Smooth muscle cell (in vitro differentiated cells): Measurements from ENCODE around the gene LRRC31. TPM values are rescaled to one million over a fixed set of nuclear protein-coding genes. Genes with fewer than 3 reads are reported as not detected.

Source experiments
- DNase-seq: peaks from one replicate; lab custom pipeline; 2025; ENCODE audit not compliant: unreplicated experiment; lab: John Stamatoyannopoulos, UW
- H2AFZ ChIP-seq: fragments of 200-600 bp; sonication (generic); 2 replicates; pipeline ENCODE4 v1.6.0; 2016; ENCODE audit warnings: antibody characterized with exemption, low read depth, mild to moderate bottlenecking
- H3F3A ChIP-seq: fragments of 200-600 bp; sonication (generic); 2 replicates; pipeline ENCODE4 v1.6.0; 2017; ENCODE audit warnings: antibody characterized with exemption, low read depth
- H3K27ac ChIP-seq: fragments of 200-600 bp; sonication (generic); 2 replicates; pipeline ENCODE4 v1.5.1; 2016; ENCODE audit warnings: low read depth, mild to moderate bottlenecking
- H3K27me3 ChIP-seq: fragments of 200-600 bp; sonication (generic); 2 replicates; pipeline ENCODE4 v1.6.1; 2016; ENCODE audit warnings: low read depth, mild to moderate bottlenecking
- H3K36me3 ChIP-seq: fragments of 200-600 bp; sonication (generic); 2 replicates; pipeline ENCODE4 v1.5.1; 2016; ENCODE audit warnings: low read depth
- H3K4me1 ChIP-seq: fragments of 200-600 bp; sonication (generic); 2 replicates; pipeline ENCODE4 v1.5.1; 2016; ENCODE audit warnings: low read depth
- H3K4me2 ChIP-seq: fragments of 200-600 bp; sonication (generic); 2 replicates; pipeline ENCODE4 v1.6.0; 2016; ENCODE audit warnings: mild to moderate bottlenecking
- H3K4me3 ChIP-seq: fragments of 200-600 bp; sonication (generic); 2 replicates; pipeline ENCODE4 v1.5.1; 2016; ENCODE audit warnings: mild to moderate bottlenecking
- H3K79me2 ChIP-seq: fragments of 200-600 bp; sonication (generic); 2 replicates; pipeline ENCODE4 v1.6.0; 2016; ENCODE audit warnings: low read depth, mild to moderate bottlenecking
- H3K9ac ChIP-seq: fragments of 200-600 bp; sonication (generic); 2 replicates; pipeline ENCODE4 v1.6.0; 2016; ENCODE audit warnings: low read depth
- H3K9me3 ChIP-seq: fragments of 200-600 bp; sonication (generic); replicated peaks from 2 replicates; pipeline ENCODE4 v1.5.1; 2016; ENCODE audit warnings: low read depth
- H4K20me1 ChIP-seq: fragments of 200-600 bp; sonication (generic); 2 replicates; pipeline ENCODE4 v1.6.0; 2016; ENCODE audit warnings: low read depth
- CTCF ChIP-seq: fragments of 200-600 bp; sonication (generic); IDR thresholded peaks from 2 replicates; pipeline ENCODE4 v1.5.1; 2017; ENCODE audit warnings: borderline replicate concordance, mild to moderate bottlenecking, antibody characterized with exemption; ENCODE audit not compliant: insufficient read depth, poor library complexity, severe bottlenecking
- WGBS: methylation state at CpG from one replicate; pipeline ENCODE4 v1.1.7; 2016; ENCODE audit warnings: low lambda C conversion rate; 5-methylcytosine and 5-hydroxymethylcytosine counted together
- polyA plus RNA-seq: library from polyadenylated mRNA; unstranded; fragments of >200 nt; fragmentation: Nextera tagmentation; extraction: Ambion mirVana; gene quantifications from 2 replicates; pipeline ENCODE4 v1.2.1, GENCODE V29; 2016
- total RNA-seq: library from RNA; depleted of rRNA; stranded (reverse); fragments of >200 nt; gene quantifications from 2 replicates; pipeline ENCODE4 v1.2.3, GENCODE V29; 2014

LRRC31 gene
- total and polyA plus RNA-seq, 2 experiments from 2014 or later = not detected

GRCh38 chr3:169861871-169862270 lies 7.9 kb downstream of the LRRC31 start:
- no peaks in the 10 kb centered on the region for H3K79me2 ChIP-seq
- no peak overlapping the region for H3K4me2 ChIP-seq
- no peak for TF ChIP-seq CTCF
- no peak for DNase-seq
- no peaks in the 10 kb centered on the region for H3K4me1 ChIP-seq
- H2AFZ ChIP-seq = no peak overlapping the region
- H4K20me1 ChIP-seq = no peaks in the 10 kb centered on the region
- no peaks in the 10 kb centered on the region for H3K9me3 ChIP-seq
- H3F3A ChIP-seq = no peaks in the 10 kb centered on the region
- H3K9ac ChIP-seq = no peak overlapping the region
- H3K27me3 ChIP-seq = peaks cover 10% of the 10 kb centered on the region
- H3K4me3 ChIP-seq = no peak overlapping the region
- H3K27ac ChIP-seq = no peak overlapping the region
- no peaks in the 10 kb centered on the region for H3K36me3 ChIP-seq
- WGBS = 31% methylated on average over 5 of the region's 5 CpGs

DNA sequence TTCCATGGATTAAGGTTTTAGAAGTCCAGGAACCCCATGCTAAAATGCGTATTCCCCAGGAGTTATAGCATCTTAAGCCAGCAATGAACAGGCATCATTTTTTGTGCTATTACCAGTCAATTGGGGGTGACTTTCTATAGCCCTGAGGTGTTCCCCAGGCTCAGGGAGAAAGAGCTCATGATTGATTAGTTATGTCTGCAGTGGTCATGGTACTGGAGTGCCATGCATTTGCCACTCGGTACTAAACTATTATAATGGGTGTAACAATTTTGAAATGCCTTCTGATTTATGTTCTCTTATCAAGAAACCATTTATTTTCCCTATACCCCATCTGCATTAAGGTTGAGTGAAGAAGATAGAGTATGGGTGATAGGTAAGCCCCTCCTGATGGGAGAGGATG lies 11.9 kb downstream of the LRRC31 start:
- Histone ChIP-seq H3K27ac (no peak overlapping the region), H3K27me3 (peaks cover 22% of the 10 kb centered on the region), H3K4me3 (no peak overlapping the region), H3K79me2 (no peaks in the 10 kb centered on the region), H3F3A (no peaks in the 10 kb centered on the region), H3K36me3 (no peaks in the 10 kb centered on the region), H4K20me1 (no peaks in the 10 kb centered on the region), H2AFZ (no peak overlapping the region), H3K4me1 (no peaks in the 10 kb centered on the region), H3K9ac (no peak overlapping the region), H3K9me3 (no peaks in the 10 kb centered on the region), H3K4me2 (no peak overlapping the region)
- DNase-seq = no peak
- WGBS = 85% methylated on average over 2 of the region's 2 CpGs
- no peak for TF ChIP-seq CTCF

GRCh38 chr3:169855514-169855913 lies 14.2 kb downstream of the LRRC31 start:
- WGBS = 93% methylated on average over 3 of the region's 3 CpGs
- no peak overlapping the region for H3K27ac ChIP-seq
- no peak overlapping the region for H3K4me3 ChIP-seq
- peaks cover 22% of the 10 kb centered on the region for H3K27me3 ChIP-seq
- H2AFZ ChIP-seq = no peak overlapping the region
- H4K20me1 ChIP-seq = no peaks in the 10 kb centered on the region
- no peaks in the 10 kb centered on the region for H3K79me2 ChIP-seq
- H3K9me3 ChIP-seq = no peaks in the 10 kb centered on the region
- no peaks in the 10 kb centered on the region for H3K36me3 ChIP-seq
- H3F3A ChIP-seq = no peaks in the 10 kb centered on the region
- H3K9ac ChIP-seq = no peak overlapping the region
- H3K4me1 ChIP-seq = no peaks in the 10 kb centered on the region
- H3K4me2 ChIP-seq = no peak overlapping the region
- DNase-seq = no peak
- no peak for TF ChIP-seq CTCF

DNA sequence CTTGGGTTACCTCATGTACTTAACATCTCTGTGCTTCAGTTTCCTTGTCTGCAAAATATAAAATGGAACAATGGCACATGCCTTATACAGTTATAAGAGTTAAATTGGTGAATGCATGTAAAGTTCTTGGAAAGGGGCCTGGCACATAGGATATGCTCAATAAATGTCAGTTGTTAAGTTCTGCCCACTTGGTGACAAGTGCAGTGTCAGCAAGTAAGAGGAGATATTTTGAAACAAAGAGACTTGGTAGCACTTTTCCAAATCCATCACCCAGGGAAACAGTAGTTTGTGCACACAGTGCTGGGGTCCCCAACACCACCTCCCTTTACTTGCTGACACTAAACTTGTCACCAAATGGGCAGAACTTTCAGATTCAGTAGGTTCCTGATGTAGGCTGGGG lies 19.1 kb downstream of the LRRC31 start:
- H2AFZ ChIP-seq = no peak overlapping the region

More for the DNA sequence above, 19.1 kb downstream of the LRRC31 start:
- H3K27ac ChIP-seq = no peak overlapping the region
- H3K27me3 ChIP-seq = peaks cover 10% of the 10 kb centered on the region
- no peaks in the 10 kb centered on the region for H3K4me1 ChIP-seq
- no peaks in the 10 kb centered on the region for H3K9me3 ChIP-seq
- no peak for DNase-seq
- H3F3A ChIP-seq = no peaks in the 10 kb centered on the region
- no peak for TF ChIP-seq CTCF
- H4K20me1 ChIP-seq = no peaks in the 10 kb centered on the region
- H3K4me2 ChIP-seq = no peak overlapping the region
- H3K36me3 ChIP-seq = no peaks in the 10 kb centered on the region
- H3K79me2 ChIP-seq = no peaks in the 10 kb centered on the region
- no peak overlapping the region for H3K4me3 ChIP-seq
- H3K9ac ChIP-seq = no peak overlapping the region
